SU-DHL-6 (cell line): ENCODE measurements around the gene AP3B2.

ENCODE experiments used
- EZH2phosphoT487 ChIP-seq: fragments of 200-600 bp; sonication (generic), shearing (Covaris generic); conservative IDR thresholded peaks from 2 replicates; pipeline ENCODE4 v1.6.1; 2018; ENCODE audit warnings: mild to moderate bottlenecking, antibody characterized with exemption, low read length, moderate library complexity, mixed read lengths
- TF ChIP-seq, protein P1 (sequence below): fragments of 200-600 bp; sonication (generic); IDR thresholded peaks from one replicate; pipeline ENCODE4 v1.5.1; 2017; ENCODE audit warnings: antibody characterized with exemption, mild to moderate bottlenecking, low read length, moderate library complexity; ENCODE audit not compliant: insufficient read depth, poor library complexity, severe bottlenecking

DNA sequence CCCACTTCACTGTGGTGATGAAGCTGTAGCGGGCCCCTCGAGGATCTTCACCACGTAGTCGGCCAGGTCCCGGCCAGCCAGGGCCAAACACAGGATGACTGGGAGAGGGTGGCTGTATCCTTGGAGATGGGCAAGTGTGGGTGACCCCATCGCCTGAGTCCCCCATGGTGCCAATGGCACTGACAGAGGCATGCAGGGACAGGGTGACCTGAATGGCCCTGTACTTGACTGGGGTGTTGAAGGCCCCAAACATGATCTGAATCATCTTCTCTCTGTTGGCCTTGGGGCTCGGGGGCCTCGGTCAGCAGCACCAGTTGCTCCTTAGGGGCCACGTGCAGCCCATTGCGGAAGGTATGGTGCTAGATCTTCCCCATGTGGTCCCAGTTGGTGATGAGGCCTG is 17.1 kb upstream of the AP3B2 start:
- TF ChIP-seq, protein P1, sequence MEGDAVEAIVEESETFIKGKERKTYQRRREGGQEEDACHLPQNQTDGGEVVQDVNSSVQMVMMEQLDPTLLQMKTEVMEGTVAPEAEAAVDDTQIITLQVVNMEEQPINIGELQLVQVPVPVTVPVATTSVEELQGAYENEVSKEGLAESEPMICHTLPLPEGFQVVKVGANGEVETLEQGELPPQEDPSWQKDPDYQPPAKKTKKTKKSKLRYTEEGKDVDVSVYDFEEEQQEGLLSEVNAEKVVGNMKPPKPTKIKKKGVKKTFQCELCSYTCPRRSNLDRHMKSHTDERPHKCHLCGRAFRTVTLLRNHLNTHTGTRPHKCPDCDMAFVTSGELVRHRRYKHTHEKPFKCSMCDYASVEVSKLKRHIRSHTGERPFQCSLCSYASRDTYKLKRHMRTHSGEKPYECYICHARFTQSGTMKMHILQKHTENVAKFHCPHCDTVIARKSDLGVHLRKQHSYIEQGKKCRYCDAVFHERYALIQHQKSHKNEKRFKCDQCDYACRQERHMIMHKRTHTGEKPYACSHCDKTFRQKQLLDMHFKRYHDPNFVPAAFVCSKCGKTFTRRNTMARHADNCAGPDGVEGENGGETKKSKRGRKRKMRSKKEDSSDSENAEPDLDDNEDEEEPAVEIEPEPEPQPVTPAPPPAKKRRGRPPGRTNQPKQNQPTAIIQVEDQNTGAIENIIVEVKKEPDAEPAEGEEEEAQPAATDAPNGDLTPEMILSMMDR, result no peak
- no peak for TF ChIP-seq EZH2phosphoT487
